ENCODE measurements around the gene C16orf54. TPM values are rescaled to one million over a fixed set of nuclear protein-coding genes. Genes with fewer than 3 reads are reported as not detected.
"Not testable (repeated sequence)": the region's sequence is repeated elsewhere in the genome, so short reads cannot be mapped to it uniquely, and the experiment has no call there.

C16orf54 gene
- total RNA-seq, 2 donors from 2014 or later: 1.1 to 1.2 TPM

GRCh38 chr16:29756654-29757053, 10.9 kb upstream of the C16orf54 start:
- no peak for TF ChIP-seq CTCF (IDR thresholded peaks at IDR 0.05)
- TF ChIP-seq POLR2AphosphoS5 (IDR thresholded peaks at IDR 0.05): no peak
- no peak for TF ChIP-seq POLR2A (IDR thresholded peaks at IDR 0.05)
- no peak for DNase-seq (ENCODE audit: low spot score)
- Histone ChIP-seq H3K27me3 (replicated peaks; ENCODE audit: insufficient read depth) (no peaks in the 10 kb centered on the region), H3K27ac (no peak overlapping the region), H3K4me3 (no peak overlapping the region), H3K36me3 (no peaks in the 10 kb centered on the region), H3K4me1 (replicated peaks) (no peaks in the 10 kb centered on the region), H3K9me3 (no peaks in the 10 kb centered on the region)
- intact Hi-C loops (cut with DNase I): no loop called here
- 88% methylated on average over 1 of the region's 1 CpG for WGBS

GRCh38 chr16:29753516-29753915, 7.7 kb upstream of the C16orf54 start:
- no peaks in the 10 kb centered on the region for H3K27me3 ChIP-seq (replicated peaks; ENCODE audit: insufficient read depth)
- no peak for DNase-seq (ENCODE audit: low spot score)
- no peak for TF ChIP-seq POLR2A (IDR thresholded peaks at IDR 0.05)
- no peak for TF ChIP-seq POLR2AphosphoS5 (IDR thresholded peaks at IDR 0.05)
- TF ChIP-seq CTCF (IDR thresholded peaks at IDR 0.05): no peak
- no peak overlapping the region for H3K27ac ChIP-seq
- no peaks in the 10 kb centered on the region for H3K4me1 ChIP-seq (replicated peaks)
- WGBS: 71% methylated on average over 1 of the region's 1 CpG
- no peaks in the 10 kb centered on the region for H3K9me3 ChIP-seq
- no peaks in the 10 kb centered on the region for H3K36me3 ChIP-seq
- intact Hi-C loops (cut with DNase I): no loop called here
- H3K4me3 ChIP-seq: no peak overlapping the region

GRCh38 chr16:29748760-29749149, 3.0 kb upstream of the C16orf54 start:
- H3K36me3 ChIP-seq; H3K9me3 ChIP-seq; intact Hi-C loops (cut with DNase I); H3K4me3 ChIP-seq; H3K27me3 ChIP-seq (replicated peaks; ENCODE audit: insufficient read depth); H3K4me1 ChIP-seq (replicated peaks); DNase-seq (ENCODE audit: low spot score): not testable (repeated sequence)
- WGBS: 39% methylated on average over 4 of the region's 4 CpGs
- peak overlapping the region in 1 of 2 donors; percentile 61 for H3K27ac ChIP-seq

DNA sequence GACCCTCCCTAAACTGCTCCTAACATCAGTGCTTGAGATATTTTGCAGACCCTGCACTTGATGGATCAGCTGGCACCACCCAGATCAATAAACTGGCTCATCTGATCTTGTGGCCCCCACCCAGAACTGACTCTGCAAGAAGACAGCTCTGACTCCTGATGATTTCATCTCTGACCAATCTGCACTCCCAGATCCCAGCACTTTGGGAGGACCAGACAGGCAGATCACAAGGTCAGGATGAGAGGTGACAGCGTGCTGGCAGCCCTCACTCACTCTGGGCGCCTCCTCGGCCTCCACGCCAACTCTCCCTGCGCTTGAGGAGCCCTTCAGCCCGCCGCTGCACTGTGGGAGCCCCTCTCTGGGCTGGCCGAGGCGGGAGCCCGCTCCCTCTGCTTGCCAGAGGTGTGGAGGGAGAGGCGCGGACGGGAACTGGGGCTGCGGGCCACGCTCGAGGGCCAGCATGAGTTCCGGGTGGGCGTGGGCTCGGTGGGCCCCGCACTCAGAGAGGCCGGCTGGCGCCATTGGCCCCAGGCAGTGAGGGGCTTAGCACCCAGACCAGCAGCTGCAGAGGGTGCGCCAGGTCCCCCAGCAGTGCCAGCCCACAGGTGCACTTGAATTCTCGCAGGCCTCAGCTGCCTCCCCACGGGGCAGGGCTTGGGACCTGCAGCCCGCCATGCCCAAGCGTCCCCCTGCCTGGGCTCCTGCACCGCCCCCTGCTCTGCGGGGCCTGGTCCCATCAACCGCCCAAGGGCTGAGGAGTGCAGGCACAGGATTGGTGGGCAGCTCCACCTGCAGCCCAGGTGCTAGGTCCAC, 2.4 kb upstream of the C16orf54 start:
- intact Hi-C loops (cut with DNase I): no loop called here
- Histone ChIP-seq H3K4me1 (replicated peaks) (peaks cover 8% of the 10 kb centered on the region), H3K9me3 (no peaks in the 10 kb centered on the region), H3K36me3 (no peaks in the 10 kb centered on the region), H3K27me3 (replicated peaks; ENCODE audit: insufficient read depth) (no peaks in the 10 kb centered on the region), H3K4me3 (no peak overlapping the region), H3K27ac (peak overlapping the region; percentile 42 to 61)
- 94% methylated on average over 22 of the region's 30 CpGs for WGBS
- DNase-seq (ENCODE audit: low spot score): no peak
- TF ChIP-seq POLR2A (IDR thresholded peaks at IDR 0.05): no peak
- TF ChIP-seq CTCF (IDR thresholded peaks at IDR 0.05): no peak
- TF ChIP-seq POLR2AphosphoS5 (IDR thresholded peaks at IDR 0.05): no peak

DNA sequence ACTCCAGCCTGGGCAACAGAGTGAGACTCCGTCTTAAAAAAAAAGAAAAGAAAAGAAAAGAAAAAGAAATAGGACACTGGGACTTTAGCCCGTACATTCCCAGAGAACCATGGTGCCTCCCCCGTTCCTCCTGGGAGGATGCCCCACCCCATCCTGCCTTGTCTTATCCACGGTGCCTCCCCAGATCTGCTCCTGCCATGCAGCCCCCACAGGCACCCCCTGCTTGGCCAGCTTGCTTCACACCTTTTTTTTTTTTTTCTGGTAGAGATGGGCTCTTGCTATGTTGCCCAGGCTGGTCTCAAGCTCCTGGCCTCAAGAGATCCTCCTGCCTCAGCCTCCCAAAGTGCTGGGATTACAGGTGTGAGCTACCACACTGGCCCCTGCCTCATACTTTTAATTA, 728 bp upstream of the C16orf54 start:
- H3K4me3 ChIP-seq; DNase-seq (ENCODE audit: low spot score); H3K27me3 ChIP-seq (replicated peaks; ENCODE audit: insufficient read depth); intact Hi-C loops (cut with DNase I); H3K9me3 ChIP-seq; H3K36me3 ChIP-seq; H3K27ac ChIP-seq: not testable (repeated sequence)
- H3K4me1 ChIP-seq (replicated peaks): peaks cover 12% of the 10 kb centered on the region
- 70% methylated on average over 4 of the region's 4 CpGs for WGBS
